ENCODE data around the gene L1CAM.

L1CAM gene

DNA sequence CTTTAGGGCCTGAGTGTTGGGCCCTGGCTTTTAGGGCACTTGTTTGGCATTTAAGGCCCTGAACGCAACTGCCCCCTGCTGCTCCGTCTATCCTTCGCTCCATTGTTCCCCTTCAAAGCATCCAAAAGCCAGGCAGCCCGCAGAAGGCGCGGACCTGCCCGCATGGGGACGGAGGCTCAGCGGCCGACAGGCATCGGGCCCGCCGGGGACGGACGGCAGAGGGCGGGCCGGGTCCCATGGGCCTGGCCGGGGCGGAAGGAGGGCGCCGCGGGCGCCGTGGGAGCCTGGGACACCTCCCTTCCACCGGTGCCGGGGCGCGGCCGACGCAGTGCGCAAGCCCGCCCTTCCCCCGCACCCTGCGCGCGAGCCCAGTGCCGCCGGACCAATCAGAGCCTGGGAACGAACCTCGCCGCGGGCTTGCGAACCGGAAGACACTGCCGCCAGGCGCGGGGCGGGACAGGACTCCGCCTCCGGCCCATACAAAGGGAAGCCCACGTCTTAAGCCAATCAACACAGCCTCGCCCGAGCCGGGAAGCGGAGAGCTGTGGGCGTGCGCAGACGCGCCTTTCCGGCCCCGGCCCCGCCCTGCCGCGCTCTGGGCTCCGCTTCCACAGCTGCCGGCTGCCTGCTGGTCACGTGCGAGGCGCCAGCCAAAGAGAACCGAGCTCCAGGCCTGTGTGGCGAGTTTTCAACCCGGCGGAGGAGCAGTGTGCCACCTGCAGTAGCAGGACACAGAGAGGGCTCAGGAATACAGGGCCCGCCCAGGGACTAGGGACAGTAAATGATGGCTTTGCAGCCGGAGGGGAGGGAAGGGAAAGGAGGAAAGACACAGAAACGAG, 42.2 kb upstream of the L1CAM start (continued):
- TF ChIP-seq ZNF10 (tag by site-specific recombination; IDR thresholded peaks at IDR 0.05), result 0 out of 2 replicates have a peak, but pooled peaks have one; percentile 45
- TF ChIP-seq ZNF121 (tag by site-specific recombination; IDR thresholded peaks at IDR 0.05), result peak; percentile 71
- no peak for TF ChIP-seq ZNF214 (tag by site-specific recombination; IDR thresholded peaks at IDR 0.05; ENCODE audit: borderline replicate concordance)
- TF ChIP-seq ZNF146 (tag by site-specific recombination; IDR thresholded peaks at IDR 0.05), result peak; percentile 2; the same call in 1 of the 2 replicates
- TF ChIP-seq ZBTB20 (tag by site-specific recombination; IDR thresholded peaks at IDR 0.05), result peak; percentile 94
- TF ChIP-seq ZFHX2 (tag by site-specific recombination; conservative IDR thresholded peaks at IDR 0.05), result peak; percentile 96
- TF ChIP-seq ZXDB (tag by site-specific recombination; IDR thresholded peaks at IDR 0.05), result peak; percentile 50
- TF ChIP-seq ZNF292 (tag by site-specific recombination; IDR thresholded peaks at IDR 0.05; ENCODE audit: borderline replicate concordance, low read depth), result no peak
- TF ChIP-seq ELK4 (IDR thresholded peaks at IDR 0.05; ENCODE audit: borderline replicate concordance, low read depth, low read length), result peak; percentile 86
- TF ChIP-seq, protein P1, sequence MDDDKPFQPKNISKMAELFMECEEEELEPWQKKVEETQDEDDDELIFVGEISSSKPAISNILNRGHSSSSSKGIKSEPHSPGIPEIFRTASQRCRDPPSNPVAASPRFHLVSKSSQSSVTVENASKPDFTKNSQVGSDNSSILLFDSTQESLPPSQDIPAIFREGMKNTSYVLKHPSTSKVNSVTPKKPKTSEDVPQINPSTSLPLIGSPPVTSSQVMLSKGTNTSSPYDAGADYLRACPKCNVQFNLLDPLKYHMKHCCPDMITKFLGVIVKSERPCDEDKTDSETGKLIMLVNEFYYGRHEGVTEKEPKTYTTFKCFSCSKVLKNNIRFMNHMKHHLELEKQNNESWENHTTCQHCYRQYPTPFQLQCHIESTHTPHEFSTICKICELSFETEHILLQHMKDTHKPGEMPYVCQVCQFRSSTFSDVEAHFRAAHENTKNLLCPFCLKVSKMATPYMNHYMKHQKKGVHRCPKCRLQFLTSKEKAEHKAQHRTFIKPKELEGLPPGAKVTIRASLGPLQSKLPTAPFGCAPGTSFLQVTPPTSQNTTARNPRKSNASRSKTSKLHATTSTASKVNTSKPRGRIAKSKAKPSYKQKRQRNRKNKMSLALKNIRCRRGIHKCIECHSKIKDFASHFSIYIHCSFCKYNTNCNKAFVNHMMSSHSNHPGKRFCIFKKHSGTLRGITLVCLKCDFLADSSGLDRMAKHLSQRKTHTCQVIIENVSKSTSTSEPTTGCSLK (tag by site-specific recombination; IDR thresholded peaks at IDR 0.05), result no peak
- peak; percentile 50; the same call in 1 of the 2 replicates for TF ChIP-seq ZNF677 (tag by site-specific recombination; IDR thresholded peaks at IDR 0.05)
- peak; percentile 28; the same call in 1 of the 2 replicates for TF ChIP-seq KLF7 (tag by site-specific recombination; IDR thresholded peaks at IDR 0.05; ENCODE audit: borderline replicate concordance)
- TF ChIP-seq ZBTB21 (tag by site-specific recombination; IDR thresholded peaks at IDR 0.05), result no peak
- no peak for TF ChIP-seq TCF7L2 (IDR thresholded peaks at IDR 0.05; ENCODE audit: borderline replicate concordance, low read depth, low read length)
- peak; percentile 19 for TF ChIP-seq ZNF341 (tag by site-specific recombination; IDR thresholded peaks at IDR 0.05; ENCODE audit: low read depth)
- TF ChIP-seq EGR2 (tag by site-specific recombination; IDR thresholded peaks at IDR 0.05; ENCODE audit: low read depth), result peak; percentile 90
- peak; percentile 81 for TF ChIP-seq KLF9 (tag by site-specific recombination; IDR thresholded peaks at IDR 0.05; ENCODE audit: low read depth)
- 0 out of 2 replicates have a peak, but pooled peaks have one; percentile 30 for TF ChIP-seq BCL11B (tag by site-specific recombination; IDR thresholded peaks at IDR 0.05; ENCODE audit: low read depth)
- no peak; the same call in 1 of the 2 replicates for TF ChIP-seq GLI4 (tag by site-specific recombination; IDR thresholded peaks at IDR 0.05)
- peak; percentile 70; the same call in 1 of the 2 replicates for TF ChIP-seq ZBTB48 (tag by site-specific recombination; IDR thresholded peaks at IDR 0.05)
- TF ChIP-seq OSR2 (tag by site-specific recombination; IDR thresholded peaks at IDR 0.05), result peak; percentile 95
- peak; percentile 95 for TF ChIP-seq ZNF561 (tag by site-specific recombination; IDR thresholded peaks at IDR 0.05; ENCODE audit: borderline replicate concordance)
- TF ChIP-seq TRIM28 (IDR thresholded peaks at IDR 0.05; ENCODE audit: borderline replicate concordance, low read length), result 0 out of 2 replicates have a peak, but pooled peaks have one; percentile 38
- peak; percentile 6; the same call in 1 of the 2 replicates for TF ChIP-seq PRDM1 (tag by site-specific recombination; IDR thresholded peaks at IDR 0.05)
- TF ChIP-seq ZSCAN30 (tag by site-specific recombination; IDR thresholded peaks at IDR 0.05), result peak; percentile 92
- TF ChIP-seq, protein P2, sequence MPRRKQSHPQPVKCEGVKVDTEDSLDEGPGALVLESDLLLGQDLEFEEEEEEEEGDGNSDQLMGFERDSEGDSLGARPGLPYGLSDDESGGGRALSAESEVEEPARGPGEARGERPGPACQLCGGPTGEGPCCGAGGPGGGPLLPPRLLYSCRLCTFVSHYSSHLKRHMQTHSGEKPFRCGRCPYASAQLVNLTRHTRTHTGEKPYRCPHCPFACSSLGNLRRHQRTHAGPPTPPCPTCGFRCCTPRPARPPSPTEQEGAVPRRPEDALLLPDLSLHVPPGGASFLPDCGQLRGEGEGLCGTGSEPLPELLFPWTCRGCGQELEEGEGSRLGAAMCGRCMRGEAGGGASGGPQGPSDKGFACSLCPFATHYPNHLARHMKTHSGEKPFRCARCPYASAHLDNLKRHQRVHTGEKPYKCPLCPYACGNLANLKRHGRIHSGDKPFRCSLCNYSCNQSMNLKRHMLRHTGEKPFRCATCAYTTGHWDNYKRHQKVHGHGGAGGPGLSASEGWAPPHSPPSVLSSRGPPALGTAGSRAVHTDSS (tag by site-specific recombination; IDR thresholded peaks at IDR 0.05), result no peak; the same call in 1 of the 2 replicates
- peak; percentile 83 for TF ChIP-seq CTCF (tag by site-specific recombination; IDR thresholded peaks at IDR 0.05)
- TF ChIP-seq SALL2 (tag by site-specific recombination; IDR thresholded peaks at IDR 0.05; ENCODE audit: borderline replicate concordance), result no peak
- TF ChIP-seq KLF1 (tag by site-specific recombination; IDR thresholded peaks at IDR 0.05), result peak; percentile 95
- TF ChIP-seq KLF8 (tag by site-specific recombination; IDR thresholded peaks at IDR 0.05), result peak; percentile 98
- peak; percentile 85 for TF ChIP-seq ZNF660 (tag by site-specific recombination; IDR thresholded peaks at IDR 0.05)

Measured in HEK293 (cell line).